Trophoblast cell (in vitro differentiated cells and primary cell): ENCODE measurements around the gene PACSIN2.

Experiments used
- DNase-seq, 2 donors: peaks; one replicate each; pipeline ENCODE4 v3.0.0-alpha.2; 2016
- H2AFZ ChIP-seq: 2 replicates; pipeline ENCODE4 v1.6.1; 2013; ENCODE audit warnings: low read length, moderate library complexity, mild to moderate bottlenecking; ENCODE audit not compliant: insufficient read depth, poor library complexity
- H2AK5ac ChIP-seq: 2 replicates; pipeline ENCODE4 v1.6.1; 2013; ENCODE audit warnings: mild to moderate bottlenecking, low read length
- H2BK120ac ChIP-seq: 2 replicates; pipeline ENCODE4 v1.6.1; 2013; ENCODE audit warnings: low read length, mild to moderate bottlenecking, moderate library complexity; ENCODE audit not compliant: insufficient read depth, poor library complexity
- H2BK12ac ChIP-seq: 2 replicates; pipeline ENCODE4 v1.6.1; 2013; ENCODE audit warnings: mild to moderate bottlenecking, low read length, moderate library complexity
- H2BK5ac ChIP-seq: 2 replicates; pipeline ENCODE4 v1.6.1; 2013; ENCODE audit warnings: low read length, low read depth, moderate library complexity, mild to moderate bottlenecking; ENCODE audit not compliant: poor library complexity
- H3K14ac ChIP-seq: 2 replicates; pipeline ENCODE4 v1.6.1; 2013; ENCODE audit warnings: mild to moderate bottlenecking, low read length
- H3K18ac ChIP-seq: 2 replicates; pipeline ENCODE4 v1.6.1; 2013; ENCODE audit warnings: mild to moderate bottlenecking, low read length
- H3K23ac ChIP-seq: 2 replicates; pipeline ENCODE4 v1.6.1; 2013; ENCODE audit warnings: low read length
- H3K27ac ChIP-seq: 2 replicates; pipeline ENCODE4 v1.5.1; 2013; ENCODE audit warnings: low read depth, mild to moderate bottlenecking, inconsistent platforms, low read length, moderate library complexity
- H3K27me3 ChIP-seq: 2 replicates; pipeline ENCODE4 v1.6.1; 2013; ENCODE audit warnings: inconsistent platforms, mild to moderate bottlenecking, low read length, moderate library complexity; ENCODE audit not compliant: insufficient read depth
- H3K36me3 ChIP-seq, 2 experiments: 1 replicate in 1 of 2; 2 replicates in 1 of 2; pipeline ENCODE4 v1.6.1; 2013; ENCODE audit warnings: low read length in 2 of 2, mild to moderate bottlenecking in 2 of 2, moderate library complexity in 1 of 2; ENCODE audit not compliant: insufficient read depth in 2 of 2, control insufficient read depth in 1 of 2
- H3K4ac ChIP-seq: 2 replicates; pipeline ENCODE4 v1.6.1; 2013; ENCODE audit warnings: low read depth, mild to moderate bottlenecking, low read length, moderate library complexity
- H3K4me1 ChIP-seq, 2 experiments: 1 replicate in 1 of 2; 2 replicates in 1 of 2; pipeline ENCODE4 v1.6.1; 2013; ENCODE audit warnings: low read length in 2 of 2, mild to moderate bottlenecking in 2 of 2, moderate library complexity in 1 of 2; ENCODE audit not compliant: insufficient read depth in 2 of 2, control insufficient read depth in 1 of 2
- H3K4me2 ChIP-seq: 2 replicates; pipeline ENCODE4 v1.6.1; 2013; ENCODE audit warnings: inconsistent platforms, mild to moderate bottlenecking, low read length, moderate library complexity
- H3K4me3 ChIP-seq: 2 replicates; pipeline ENCODE4 v1.5.1; 2013; ENCODE audit warnings: mild to moderate bottlenecking, low read depth, low read length, inconsistent platforms
- H3K79me1 ChIP-seq: one replicate; pipeline ENCODE4 v1.6.1; 2013; ENCODE audit warnings: low read length
- H3K79me2 ChIP-seq: 2 replicates; pipeline ENCODE4 v1.6.1; 2013; ENCODE audit warnings: low read length, mild to moderate bottlenecking; ENCODE audit not compliant: control insufficient read depth, insufficient read depth, poor library complexity
- H3K9ac ChIP-seq: 2 replicates; pipeline ENCODE4 v1.6.1; 2013; ENCODE audit warnings: mild to moderate bottlenecking, low read length
- H3K9me3 ChIP-seq: 2 replicates; pipeline ENCODE4 v1.6.1; 2013; ENCODE audit warnings: low read depth, mild to moderate bottlenecking, control low read depth, inconsistent platforms, low read length; ENCODE audit not compliant: insufficient read depth
- H4K12ac ChIP-seq: 2 replicates; pipeline ENCODE4 v1.6.1; 2013; ENCODE audit warnings: low read depth, mild to moderate bottlenecking, low read length, moderate library complexity
- H4K8ac ChIP-seq: 2 replicates; pipeline ENCODE4 v1.6.1; 2013; ENCODE audit warnings: low read depth, mild to moderate bottlenecking, low read length, moderate library complexity
- H4K91ac ChIP-seq: one replicate; pipeline ENCODE4 v1.6.1; 2013; ENCODE audit warnings: low read depth, mild to moderate bottlenecking, low read length, moderate library complexity
- WGBS: extraction: QIAGEN DNeasy Blood & Tissue Kit; methylation state at CpG from one replicate; pipeline ENCODE4 v1.1.7; 2013; ENCODE audit warnings: missing lambda C conversion rate; ENCODE audit not compliant: insufficient read length, insufficient coverage; ENCODE audit errors: extremely low coverage; 5-methylcytosine and 5-hydroxymethylcytosine counted together

The PACSIN2 gene

DNA sequence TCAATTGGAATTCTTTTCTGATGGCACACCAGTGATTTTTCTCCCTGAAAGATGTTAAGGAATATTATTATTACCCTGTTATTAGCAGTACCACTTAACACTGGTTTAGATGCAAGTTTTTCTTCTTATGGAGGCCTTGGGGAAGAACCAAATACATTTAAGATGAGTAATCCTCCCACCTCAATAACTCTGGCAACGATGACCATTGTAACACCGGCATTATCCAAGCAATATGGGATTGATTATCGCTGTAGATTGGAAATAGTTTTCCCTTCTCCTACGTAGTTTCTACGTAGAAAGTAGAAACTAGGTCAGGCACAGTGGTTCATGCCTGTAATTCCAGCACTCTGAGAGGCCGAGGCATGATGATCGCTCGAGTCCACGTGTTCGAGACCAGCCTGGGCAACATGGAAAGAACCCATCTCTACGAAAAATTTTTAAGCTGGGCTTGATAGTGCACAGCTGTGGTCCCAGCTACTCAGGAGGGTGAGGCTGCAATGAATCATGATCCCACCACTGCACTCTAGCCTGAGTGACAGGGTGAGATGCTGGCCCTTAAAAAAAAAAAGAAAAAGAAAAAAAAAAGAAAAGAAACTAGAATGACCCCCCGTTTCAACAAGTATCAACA lies 45.5 kb downstream of the PACSIN2 start:
- no peak overlapping the region for H3K18ac ChIP-seq
- no peak overlapping the region for H4K8ac ChIP-seq
- no peaks in the 10 kb centered on the region for H3K9me3 ChIP-seq
- H2AK5ac ChIP-seq = no peak overlapping the region
- no CpG with 5 or more reads among the region's 12 CpGs for WGBS
- no peak overlapping the region for H4K12ac ChIP-seq
- H3K4me1 ChIP-seq = peaks cover 9 to 14% of the 10 kb centered on the region in 2 experiments
- no peaks in the 10 kb centered on the region for H3K27me3 ChIP-seq
- peaks cover 3 to 4% of the 10 kb centered on the region in 2 experiments for H3K36me3 ChIP-seq
- H3K14ac ChIP-seq = no peak overlapping the region
- no peak overlapping the region for H2AFZ ChIP-seq
- peaks cover 18% of the 10 kb centered on the region for H3K79me2 ChIP-seq
- peak; percentile 41 to 89 for DNase-seq
- peak overlapping the region; percentile 76 for H3K4ac ChIP-seq
- H2BK120ac ChIP-seq = no peak overlapping the region
- H2BK5ac ChIP-seq = no peak overlapping the region
- no peak overlapping the region for H3K9ac ChIP-seq
- H3K4me2 ChIP-seq = no peak overlapping the region
- H3K23ac ChIP-seq = no peak overlapping the region
- peak overlapping the region; percentile 18 for H4K91ac ChIP-seq
- no peak overlapping the region for H3K27ac ChIP-seq
- no peak overlapping the region for H3K4me3 ChIP-seq
- H2BK12ac ChIP-seq = no peak overlapping the region
- H3K79me1 ChIP-seq = peaks cover 3% of the 10 kb centered on the region

DNA sequence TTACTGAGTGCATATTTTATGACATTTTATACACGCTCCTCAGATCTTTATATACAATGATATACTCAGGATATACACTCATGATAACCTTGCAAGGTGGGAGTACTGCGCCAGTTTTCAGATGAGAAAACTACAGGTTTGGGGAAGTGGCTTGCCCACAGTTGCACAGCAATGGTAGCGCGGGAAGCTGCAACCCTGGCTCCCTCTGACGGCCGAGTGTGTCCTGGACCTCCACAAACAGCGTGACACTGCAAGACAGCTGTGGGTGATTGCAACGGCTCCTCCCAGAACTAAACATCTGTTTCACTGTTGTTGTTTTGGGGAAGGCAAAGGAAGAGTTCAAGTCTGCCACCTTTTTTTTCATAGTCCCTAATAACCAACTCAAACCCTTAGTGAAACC lies 47.0 kb downstream of the PACSIN2 start:
- no peak overlapping the region for H3K27ac ChIP-seq
- H3K4me3 ChIP-seq = no peak overlapping the region
- no peak overlapping the region for H4K12ac ChIP-seq

GRCh38 chr22:42967005-42967404 lies 47.9 kb downstream of the PACSIN2 start:
- no peaks in the 10 kb centered on the region for H3K9me3 ChIP-seq
- H2BK120ac ChIP-seq = no peak overlapping the region
- H3K27me3 ChIP-seq = no peaks in the 10 kb centered on the region
- peak overlapping the region; percentile 30 for H3K4ac ChIP-seq
- H2BK5ac ChIP-seq = peak overlapping the region; percentile 14
- peaks cover 12 to 18% of the 10 kb centered on the region in 2 experiments for H3K4me1 ChIP-seq
- H3K23ac ChIP-seq = no peak overlapping the region
- H3K18ac ChIP-seq = peak overlapping the region; percentile 75
- H4K8ac ChIP-seq = no peak overlapping the region
- no peak overlapping the region for H3K14ac ChIP-seq
- no peak for DNase-seq
- no peak overlapping the region for H4K91ac ChIP-seq
- no peak overlapping the region for H3K4me3 ChIP-seq
- H2AFZ ChIP-seq = no peak overlapping the region
- H3K36me3 ChIP-seq = peaks cover 4 to 10% of the 10 kb centered on the region in 2 experiments
- H3K9ac ChIP-seq = no peak overlapping the region
- H3K27ac ChIP-seq = no peak overlapping the region
- peaks cover 17% of the 10 kb centered on the region for H3K79me2 ChIP-seq
- no peak overlapping the region for H4K12ac ChIP-seq
- H3K79me1 ChIP-seq = peaks cover 7% of the 10 kb centered on the region
- H2AK5ac ChIP-seq = no peak overlapping the region
- H3K4me2 ChIP-seq = no peak overlapping the region
- WGBS = no CpG with 5 or more reads among the region's 8 CpGs
- H2BK12ac ChIP-seq = no peak overlapping the region

More for the DNA sequence above, 47.0 kb downstream of the PACSIN2 start:
- Histone ChIP-seq H3K4ac (peak overlapping the region; percentile 9), H3K23ac (no peak overlapping the region), H3K4me2 (no peak overlapping the region), H4K91ac (no peak overlapping the region), H2AK5ac (no peak overlapping the region), H2BK5ac (no peak overlapping the region), H3K27me3 (no peaks in the 10 kb centered on the region), H3K79me2 (peaks cover 20% of the 10 kb centered on the region), H3K79me1 (peaks cover 7% of the 10 kb centered on the region), H3K18ac (no peak overlapping the region), H2BK12ac (no peak overlapping the region), H3K4me1 (peaks cover 4 to 11% of the 10 kb centered on the region in 2 experiments), H3K14ac (no peak overlapping the region), H3K9me3 (no peaks in the 10 kb centered on the region), H3K36me3 (peaks cover 4 to 10% of the 10 kb centered on the region in 2 experiments), H2BK120ac (no peak overlapping the region), H4K8ac (no peak overlapping the region), H3K9ac (no peak overlapping the region), H2AFZ (no peak overlapping the region)
- DNase-seq = peak in 1 of 2 donors; percentile 46
- no CpG with 5 or more reads among the region's 8 CpGs for WGBS

GRCh38 chr22:42966497-42966896 lies 48.5 kb downstream of the PACSIN2 start:
- H3K4me3 ChIP-seq = no peak overlapping the region
- H4K8ac ChIP-seq = no peak overlapping the region
- H3K18ac ChIP-seq = no peak overlapping the region
- H2BK12ac ChIP-seq = no peak overlapping the region
- no peak overlapping the region for H3K4me2 ChIP-seq
- no peak overlapping the region for H3K27ac ChIP-seq
- peaks cover 17% of the 10 kb centered on the region for H3K79me2 ChIP-seq
- no peak overlapping the region for H4K12ac ChIP-seq
- no peak overlapping the region for H2AK5ac ChIP-seq
- H3K9me3 ChIP-seq = no peaks in the 10 kb centered on the region
- H2AFZ ChIP-seq = no peak overlapping the region
- H3K14ac ChIP-seq = no peak overlapping the region
- H2BK5ac ChIP-seq = no peak overlapping the region
- no peak for DNase-seq
- no CpG with 5 or more reads among the region's 1 CpG for WGBS
- H4K91ac ChIP-seq = no peak overlapping the region
- peaks cover 4 to 10% of the 10 kb centered on the region in 2 experiments for H3K36me3 ChIP-seq
- no peak overlapping the region for H3K23ac ChIP-seq
- peaks cover 7% of the 10 kb centered on the region for H3K79me1 ChIP-seq
- H3K9ac ChIP-seq = no peak overlapping the region
- peaks cover 14 to 19% of the 10 kb centered on the region in 2 experiments for H3K4me1 ChIP-seq
- no peak overlapping the region for H3K4ac ChIP-seq
- H2BK120ac ChIP-seq = no peak overlapping the region
- H3K27me3 ChIP-seq = no peaks in the 10 kb centered on the region
